Loucy (cell line): ENCODE results near the gene ZBTB8A.
"Not testable (repeated sequence)": the region's sequence is repeated elsewhere in the genome, so short reads cannot be mapped to it uniquely, and the experiment has no call there.

Experiments used
- H2AFZ ChIP-seq: fragments of 200-600 bp; sonication (generic); 2 replicates; pipeline ENCODE4 v1.6.0; 2016; ENCODE audit warnings: antibody characterized with exemption, mild to moderate bottlenecking, low read length, moderate library complexity
- H3F3A ChIP-seq: fragments of 200-600 bp; 2 replicates; pipeline ENCODE4 v1.6.0; 2016; ENCODE audit warnings: antibody characterized with exemption, low read depth, mild to moderate bottlenecking
- H3K27me3 ChIP-seq: fragments of 200-600 bp; sonication (generic); 2 replicates; pipeline ENCODE4 v1.6.1; 2014; ENCODE audit warnings: low read length, mild to moderate bottlenecking; ENCODE audit not compliant: insufficient read depth, poor library complexity, severe bottlenecking
- H3K36me3 ChIP-seq: fragments of 200-600 bp; sonication (generic); 2 replicates; pipeline ENCODE4 v1.6.1; 2016; ENCODE audit warnings: low read length; ENCODE audit not compliant: insufficient read depth
- H3K4me1 ChIP-seq: fragments of 200-600 bp; sonication (generic); 2 replicates; pipeline ENCODE4 v1.5.1; 2014; ENCODE audit warnings: low read length, mild to moderate bottlenecking; ENCODE audit not compliant: insufficient read depth, poor library complexity, severe bottlenecking
- H3K4me2 ChIP-seq: fragments of 200-600 bp; sonication (generic); 2 replicates; pipeline ENCODE4 v1.6.0; 2014; ENCODE audit warnings: antibody characterized with exemption, low read length, low read depth, mild to moderate bottlenecking; ENCODE audit not compliant: poor library complexity, severe bottlenecking
- H3K4me3 ChIP-seq: fragments of 200-600 bp; sonication (generic); 2 replicates; pipeline ENCODE4 v1.5.1; 2014; ENCODE audit warnings: low read length, mild to moderate bottlenecking, mixed read lengths; ENCODE audit not compliant: poor library complexity, severe bottlenecking
- H3K79me2 ChIP-seq: fragments of 200-600 bp; sonication (generic); 2 replicates; pipeline ENCODE4 v1.6.1; 2014; ENCODE audit warnings: low read length; ENCODE audit not compliant: insufficient read depth
- H3K9ac ChIP-seq: fragments of 200-600 bp; sonication (generic); 2 replicates; pipeline ENCODE4 v1.6.0; 2014; ENCODE audit warnings: mild to moderate bottlenecking, low read depth, low read length, moderate library complexity; ENCODE audit not compliant: poor library complexity, severe bottlenecking
- H3K9me2 ChIP-seq: fragments of 200-600 bp; sonication (generic); replicated peaks from 2 replicates; pipeline ENCODE4 v1.6.1; 2016; ENCODE audit warnings: low read depth, low read length, mixed read lengths
- H3K9me3 ChIP-seq: fragments of 200-600 bp; sonication (generic); 2 replicates; pipeline ENCODE4 v1.6.1; 2014; ENCODE audit warnings: mild to moderate bottlenecking, antibody characterized with exemption, low read length, low read depth; ENCODE audit not compliant: insufficient read depth
- H4K20me1 ChIP-seq: fragments of 200-600 bp; sonication (generic); 2 replicates; pipeline ENCODE4 v1.6.0; 2014; ENCODE audit warnings: antibody characterized with exemption, low read length, mild to moderate bottlenecking; ENCODE audit not compliant: insufficient read depth, poor library complexity, severe bottlenecking
- EZH2phosphoT487 ChIP-seq: fragments of 200-600 bp; IDR thresholded peaks from 2 replicates; pipeline ENCODE4 v1.6.1; 2018; ENCODE audit warnings: antibody characterized with exemption, mild to moderate bottlenecking, moderate library complexity, borderline replicate concordance
- TF ChIP-seq, protein P1 (sequence below): fragments of 200-600 bp; sonication (generic); conservative IDR thresholded peaks from 2 replicates; pipeline ENCODE4 v1.5.1; 2014; ENCODE audit warnings: mild to moderate bottlenecking, antibody characterized with exemption, low read length

The ZBTB8A gene

DNA sequence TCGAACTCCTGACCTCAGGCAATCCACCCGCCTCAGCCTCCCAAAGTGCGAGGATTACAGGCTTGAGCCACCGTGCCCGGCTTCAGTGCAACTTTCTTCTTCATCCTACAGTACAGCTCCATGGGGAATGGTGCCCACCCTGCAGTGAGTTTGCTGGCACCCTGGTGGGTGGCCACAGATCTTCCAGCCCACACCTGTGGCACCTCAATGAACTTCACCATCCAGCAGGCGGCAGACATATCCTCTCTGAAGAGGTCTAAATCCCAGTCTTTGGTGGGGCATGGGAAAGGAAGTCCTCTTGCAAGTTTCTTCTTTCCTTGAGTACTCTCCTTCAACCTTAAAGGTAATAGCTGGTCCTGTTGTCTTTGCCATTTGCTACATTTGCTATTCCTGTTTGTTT lies 18.1 kb upstream of the ZBTB8A start:
- peak overlapping the region; percentile 76; the same call in 1 of the 2 replicates for H2AFZ ChIP-seq
- peaks cover 5% of the 10 kb centered on the region for H3K4me1 ChIP-seq
- no peaks in the 10 kb centered on the region for H3F3A ChIP-seq
- H3K27me3 ChIP-seq = no peaks in the 10 kb centered on the region
- no peak for TF ChIP-seq EZH2phosphoT487
- TF ChIP-seq, protein P1, sequence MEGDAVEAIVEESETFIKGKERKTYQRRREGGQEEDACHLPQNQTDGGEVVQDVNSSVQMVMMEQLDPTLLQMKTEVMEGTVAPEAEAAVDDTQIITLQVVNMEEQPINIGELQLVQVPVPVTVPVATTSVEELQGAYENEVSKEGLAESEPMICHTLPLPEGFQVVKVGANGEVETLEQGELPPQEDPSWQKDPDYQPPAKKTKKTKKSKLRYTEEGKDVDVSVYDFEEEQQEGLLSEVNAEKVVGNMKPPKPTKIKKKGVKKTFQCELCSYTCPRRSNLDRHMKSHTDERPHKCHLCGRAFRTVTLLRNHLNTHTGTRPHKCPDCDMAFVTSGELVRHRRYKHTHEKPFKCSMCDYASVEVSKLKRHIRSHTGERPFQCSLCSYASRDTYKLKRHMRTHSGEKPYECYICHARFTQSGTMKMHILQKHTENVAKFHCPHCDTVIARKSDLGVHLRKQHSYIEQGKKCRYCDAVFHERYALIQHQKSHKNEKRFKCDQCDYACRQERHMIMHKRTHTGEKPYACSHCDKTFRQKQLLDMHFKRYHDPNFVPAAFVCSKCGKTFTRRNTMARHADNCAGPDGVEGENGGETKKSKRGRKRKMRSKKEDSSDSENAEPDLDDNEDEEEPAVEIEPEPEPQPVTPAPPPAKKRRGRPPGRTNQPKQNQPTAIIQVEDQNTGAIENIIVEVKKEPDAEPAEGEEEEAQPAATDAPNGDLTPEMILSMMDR = peak; percentile 32; the same call in 1 of the 2 replicates
- H3K36me3 ChIP-seq = no peaks in the 10 kb centered on the region
- peak overlapping the region; percentile 46 for H3K9ac ChIP-seq
- H3K79me2 ChIP-seq = no peaks in the 10 kb centered on the region
- H4K20me1 ChIP-seq = no peaks in the 10 kb centered on the region
- H3K9me2 ChIP-seq = no peaks in the 10 kb centered on the region
- H3K9me3 ChIP-seq = no peaks in the 10 kb centered on the region
- peak overlapping the region; percentile 53 for H3K4me3 ChIP-seq
- peak overlapping the region; percentile 48 for H3K4me2 ChIP-seq

DNA sequence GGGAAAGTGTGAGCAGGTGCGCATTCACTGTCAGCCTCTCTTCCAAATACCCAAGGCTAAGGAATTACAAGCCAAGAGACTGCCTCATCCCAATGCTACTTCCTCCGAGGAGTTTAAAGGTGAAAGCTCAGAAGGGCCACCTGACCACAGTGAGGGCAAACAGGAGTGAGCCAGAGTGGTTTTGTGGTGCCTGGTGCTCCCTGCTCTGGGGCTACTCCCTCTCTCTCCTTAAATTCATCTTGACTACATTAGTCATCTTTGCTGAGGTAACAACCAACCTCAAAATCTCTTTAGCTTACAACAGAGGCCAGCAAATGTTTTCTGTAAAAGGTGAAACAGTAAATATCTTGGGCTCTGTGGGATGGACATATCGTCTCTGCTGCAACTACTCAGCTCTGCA lies 14.2 kb upstream of the ZBTB8A start:
- H4K20me1 ChIP-seq = no peaks in the 10 kb centered on the region
- H3K9ac ChIP-seq = no peak overlapping the region
- no peak overlapping the region for H3K4me3 ChIP-seq
- H3F3A ChIP-seq = no peaks in the 10 kb centered on the region
- H3K79me2 ChIP-seq = no peaks in the 10 kb centered on the region
- peak overlapping the region; percentile 19 for H3K4me2 ChIP-seq
- H2AFZ ChIP-seq = no peak overlapping the region
- H3K4me1 ChIP-seq = peaks cover 5% of the 10 kb centered on the region
- H3K9me3 ChIP-seq = no peaks in the 10 kb centered on the region
- TF ChIP-seq EZH2phosphoT487 = no peak
- TF ChIP-seq, protein P1 = no peak
- no peaks in the 10 kb centered on the region for H3K36me3 ChIP-seq
- H3K27me3 ChIP-seq = no peaks in the 10 kb centered on the region
- no peaks in the 10 kb centered on the region for H3K9me2 ChIP-seq

DNA sequence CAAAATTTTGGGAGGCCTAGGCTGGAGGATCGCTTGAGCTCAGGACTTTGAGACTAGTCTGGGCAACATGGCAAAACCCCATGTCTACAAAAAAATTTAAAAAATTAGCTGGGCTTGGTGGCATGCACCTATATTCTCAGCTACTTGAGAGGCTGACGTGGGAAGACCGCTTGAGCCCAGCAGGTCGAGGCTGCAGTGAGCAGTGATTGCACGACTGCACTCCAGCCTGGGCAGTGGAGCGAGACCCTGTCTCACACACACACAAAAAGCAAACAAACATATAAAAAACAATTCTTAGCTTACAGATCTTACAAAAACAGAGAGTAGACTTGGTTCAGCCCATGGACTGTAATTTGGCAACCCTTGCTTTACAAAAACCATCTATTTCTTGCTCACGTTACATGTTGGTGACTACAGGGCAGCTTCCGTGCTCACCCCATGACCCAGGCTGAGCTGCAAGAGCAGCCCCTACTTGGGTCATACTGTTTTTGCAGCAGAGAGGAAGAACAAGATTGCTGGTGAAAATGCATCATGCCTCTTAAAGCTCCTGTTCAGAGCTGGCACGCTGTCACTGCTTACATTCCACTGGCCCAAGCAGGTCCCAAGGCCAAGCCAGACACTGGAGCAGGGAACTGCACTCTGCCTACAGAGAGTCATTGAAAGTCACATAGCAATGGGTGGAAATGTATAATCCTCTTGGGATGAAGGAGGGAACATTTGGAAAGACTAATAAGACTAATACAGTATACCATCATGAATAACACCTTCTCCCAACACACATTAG lies 13.4 kb upstream of the ZBTB8A start:
- Histone ChIP-seq H3K4me1 (peaks cover 5% of the 10 kb centered on the region), H2AFZ (no peak overlapping the region), H3K79me2 (no peaks in the 10 kb centered on the region), H3K9ac (no peak overlapping the region), H3K36me3 (no peaks in the 10 kb centered on the region), H3K9me3 (no peaks in the 10 kb centered on the region), H3K27me3 (no peaks in the 10 kb centered on the region), H3K4me2 (no peak overlapping the region), H3K9me2 (no peaks in the 10 kb centered on the region), H3K4me3 (no peak overlapping the region), H4K20me1 (no peaks in the 10 kb centered on the region), H3F3A (no peaks in the 10 kb centered on the region)
- TF ChIP-seq EZH2phosphoT487 = no peak
- TF ChIP-seq, protein P1 = no peak

DNA sequence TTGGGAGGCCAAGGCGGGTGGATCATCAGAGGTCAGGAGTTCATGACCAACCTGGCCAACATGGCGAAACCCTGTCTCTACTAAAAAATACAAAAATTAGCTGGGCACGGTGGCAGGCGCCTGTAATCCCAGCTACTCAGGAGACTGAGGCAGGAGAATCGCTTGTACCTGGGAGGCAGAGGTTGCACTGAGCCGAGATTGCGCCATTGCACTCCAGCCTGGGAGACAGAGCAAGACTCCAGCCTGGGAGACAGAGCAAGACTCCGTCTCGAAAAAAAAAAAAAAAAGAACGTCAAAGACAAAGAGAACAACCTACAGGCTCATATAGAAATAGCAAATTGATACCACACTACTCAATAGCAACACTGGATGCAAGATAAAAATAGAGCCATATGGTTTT lies 10.7 kb upstream of the ZBTB8A start:
- H3K4me3 ChIP-seq, H3K79me2 ChIP-seq, H4K20me1 ChIP-seq, H2AFZ ChIP-seq, H3K4me2 ChIP-seq, H3K9me3 ChIP-seq, H3K9me2 ChIP-seq, H3F3A ChIP-seq, H3K27me3 ChIP-seq, H3K9ac ChIP-seq, H3K36me3 ChIP-seq: not testable (repeated sequence)
- H3K4me1 ChIP-seq = peaks cover 19% of the 10 kb centered on the region
